ENCODE results near the gene PDE2A.

The PDE2A gene

DNA sequence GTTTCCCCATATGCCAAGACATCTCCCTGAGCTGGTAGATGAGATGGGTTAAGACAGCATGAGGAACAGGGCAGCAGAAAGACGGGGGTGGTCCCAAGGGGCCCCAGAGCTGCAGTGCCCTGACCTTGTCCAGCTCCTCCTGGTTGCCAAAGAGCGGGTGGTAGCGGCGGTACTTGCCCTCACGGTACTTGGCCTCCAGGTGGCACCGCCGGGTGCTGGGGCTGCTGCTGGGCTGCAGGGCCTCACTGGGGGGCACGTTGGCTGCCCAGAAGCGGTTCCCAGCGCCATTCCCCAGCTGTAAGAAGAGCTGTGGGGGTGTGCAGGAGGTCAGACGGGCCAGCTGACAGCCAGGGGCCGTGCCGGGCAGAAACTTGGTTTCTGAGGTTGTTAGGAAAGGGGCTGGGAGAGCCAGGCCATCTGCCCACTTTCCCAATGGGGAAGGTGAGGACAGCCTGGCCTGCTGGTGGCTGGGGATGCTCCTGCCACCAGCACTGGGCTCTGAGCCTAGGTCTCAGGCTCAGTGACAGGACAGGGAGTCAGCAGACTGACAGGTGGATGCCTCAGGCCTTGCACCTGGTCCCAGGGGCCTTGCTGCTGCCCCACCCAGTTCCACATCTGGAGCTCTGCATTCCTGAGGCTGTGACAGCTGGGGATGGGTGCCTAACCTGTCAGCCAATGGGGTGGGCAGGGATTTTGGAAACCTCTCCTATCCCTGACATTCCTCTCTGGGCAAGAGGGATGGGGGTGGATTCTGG, 30.0 kb upstream of the PDE2A start:
- DNase-seq: no peak

DNA sequence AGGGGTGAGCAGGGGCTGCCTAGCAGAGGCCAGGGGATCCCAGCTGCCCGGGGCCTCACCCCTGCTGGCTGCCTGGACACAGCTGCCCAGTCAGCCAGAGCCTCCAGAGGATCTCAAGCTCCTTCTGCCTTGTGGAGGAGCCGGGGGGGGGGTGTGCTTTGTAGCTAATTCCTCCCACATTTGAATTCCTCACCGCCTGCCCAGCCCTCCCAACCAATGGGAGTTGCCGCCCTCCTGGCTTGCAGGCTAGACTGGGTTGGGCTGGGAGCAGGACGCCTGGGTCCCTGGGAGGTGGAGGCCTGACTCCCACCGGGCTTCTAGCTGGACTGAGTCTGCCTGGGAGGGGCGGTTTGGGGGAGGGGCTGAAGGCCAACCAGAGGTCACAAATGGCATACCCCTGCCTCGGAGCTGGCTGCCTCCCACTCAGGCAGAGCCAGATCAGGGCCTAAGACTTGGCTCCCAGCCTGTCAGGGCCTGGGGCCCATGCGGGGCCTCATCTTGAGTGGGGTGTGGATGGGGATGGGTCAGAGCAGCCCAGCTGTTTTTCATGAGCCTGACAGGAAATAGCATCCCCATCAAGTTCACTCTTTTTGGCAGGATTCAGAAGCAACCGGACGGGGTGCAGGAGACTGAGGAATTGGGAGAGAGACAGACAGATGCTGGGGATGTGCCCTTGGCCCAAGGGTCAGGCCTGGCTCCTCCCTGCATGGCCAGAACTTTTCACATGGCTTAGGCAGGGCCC, 29.2 kb upstream of the PDE2A start:
- DNase-seq: no peak

DNA sequence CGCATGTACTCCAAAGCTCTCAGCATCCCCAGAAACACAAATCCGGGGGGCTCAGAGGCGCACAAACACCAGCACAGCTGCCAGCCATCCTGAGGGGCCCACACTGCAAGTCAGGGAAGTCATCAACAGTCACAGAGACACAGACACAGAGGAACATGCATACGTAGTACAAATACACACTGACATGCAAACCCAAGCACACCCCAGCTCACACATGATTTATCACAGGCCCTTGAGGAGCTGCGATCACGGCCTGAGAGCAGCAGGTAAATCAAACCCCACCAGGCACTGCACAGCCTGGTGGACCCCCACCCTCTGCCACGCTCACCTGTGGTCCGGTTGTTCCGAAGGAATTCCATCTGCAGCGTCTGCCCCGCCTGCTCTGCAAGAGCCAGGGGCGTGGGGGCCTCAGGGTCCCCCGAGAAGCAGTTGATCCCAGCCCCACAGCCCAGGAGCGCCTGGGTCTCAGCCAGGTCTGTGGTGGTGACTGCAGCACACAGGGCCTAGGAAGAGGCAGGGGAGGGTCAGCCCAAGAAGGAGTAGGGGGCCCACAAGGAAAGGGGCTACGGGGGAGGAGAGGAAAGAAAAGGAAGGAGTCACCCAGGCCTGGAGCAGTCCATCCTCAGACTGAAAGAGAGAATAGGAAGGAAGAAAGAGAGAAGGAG, 28.5 kb upstream of the PDE2A start:
- DNase-seq: no peak

DNA sequence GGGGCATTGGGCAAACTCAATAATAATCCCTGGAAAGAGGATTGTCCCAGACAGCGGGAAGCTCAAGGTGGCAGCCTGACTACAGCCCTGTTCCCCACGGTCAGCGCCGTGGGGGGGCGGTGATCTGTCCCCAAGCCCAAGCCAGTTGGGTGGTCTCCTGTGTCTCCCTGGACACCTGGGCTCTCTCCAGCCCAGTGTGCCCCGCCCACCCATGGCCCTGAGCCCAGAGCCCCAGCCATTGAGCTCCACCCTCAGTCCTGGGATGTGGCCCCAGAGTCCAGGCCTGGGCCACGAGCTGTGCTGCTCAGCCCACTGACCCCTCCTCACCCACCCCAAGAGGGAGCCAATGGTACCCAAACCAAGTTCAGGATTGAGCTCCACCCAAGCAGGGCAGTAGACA, 27.9 kb upstream of the PDE2A start:
- no peak for DNase-seq

DNA sequence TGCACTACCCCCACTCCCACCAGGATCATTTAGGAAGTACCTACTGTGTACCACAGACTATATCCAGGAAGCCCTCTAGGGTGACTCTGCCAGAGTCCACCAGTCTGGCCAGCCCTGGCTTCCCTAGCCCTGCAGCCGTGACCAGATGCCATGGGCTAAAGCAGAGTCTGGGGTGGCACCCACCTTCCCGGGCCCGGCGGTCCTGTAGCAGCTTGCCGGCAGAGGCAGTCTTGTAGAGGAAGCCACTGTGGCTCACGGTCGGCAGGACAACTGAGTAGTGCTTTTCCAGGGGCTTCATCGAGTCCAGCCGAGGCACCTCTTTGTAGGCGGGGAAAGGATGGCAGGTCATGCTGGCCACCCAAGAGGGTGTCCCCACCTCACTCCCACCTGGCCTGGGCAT, 27.2 kb upstream of the PDE2A start:
- DNase-seq: no peak

DNA sequence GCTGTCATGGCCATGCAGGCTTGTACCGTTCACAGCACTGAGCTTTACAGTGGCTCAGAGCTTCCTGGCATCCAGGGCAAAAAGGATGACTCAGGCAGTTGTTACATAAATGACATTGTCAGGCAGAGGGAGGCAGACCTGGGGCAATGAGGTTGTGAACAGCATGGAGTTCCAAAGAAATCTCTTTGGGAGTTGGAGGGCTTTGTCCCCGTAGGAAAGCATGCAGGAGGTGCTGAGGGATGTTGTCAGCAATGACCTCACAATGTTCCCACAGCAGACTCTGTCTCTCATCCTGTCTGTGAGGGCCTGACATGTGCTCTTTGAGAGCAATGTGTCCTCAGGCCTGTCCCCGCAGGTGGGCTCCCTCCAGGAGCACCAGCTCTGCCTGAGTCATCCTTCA, 25.9 kb upstream of the PDE2A start:
- DNase-seq: no peak

DNA sequence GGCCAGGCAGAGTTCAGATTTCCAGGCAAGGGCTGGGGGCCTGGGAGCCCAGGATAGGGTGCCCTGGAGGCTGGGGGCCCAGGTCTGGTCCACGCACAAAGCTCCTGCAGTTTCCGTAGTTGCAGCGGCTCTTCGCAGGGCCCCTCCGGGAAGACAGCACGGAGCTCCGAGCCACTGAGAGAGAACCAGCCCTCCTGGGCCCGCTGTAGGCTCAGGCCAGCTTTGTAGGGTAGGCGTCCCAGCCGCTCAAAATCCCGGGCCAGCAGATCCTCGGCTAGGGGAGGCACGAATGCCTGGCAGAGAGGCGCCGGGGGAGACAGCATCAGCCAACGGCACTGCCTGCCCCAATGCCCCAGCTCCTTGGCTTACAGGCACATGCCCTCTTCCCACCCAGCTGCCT, 23.6 kb upstream of the PDE2A start:
- DNase-seq: no peak

DNA sequence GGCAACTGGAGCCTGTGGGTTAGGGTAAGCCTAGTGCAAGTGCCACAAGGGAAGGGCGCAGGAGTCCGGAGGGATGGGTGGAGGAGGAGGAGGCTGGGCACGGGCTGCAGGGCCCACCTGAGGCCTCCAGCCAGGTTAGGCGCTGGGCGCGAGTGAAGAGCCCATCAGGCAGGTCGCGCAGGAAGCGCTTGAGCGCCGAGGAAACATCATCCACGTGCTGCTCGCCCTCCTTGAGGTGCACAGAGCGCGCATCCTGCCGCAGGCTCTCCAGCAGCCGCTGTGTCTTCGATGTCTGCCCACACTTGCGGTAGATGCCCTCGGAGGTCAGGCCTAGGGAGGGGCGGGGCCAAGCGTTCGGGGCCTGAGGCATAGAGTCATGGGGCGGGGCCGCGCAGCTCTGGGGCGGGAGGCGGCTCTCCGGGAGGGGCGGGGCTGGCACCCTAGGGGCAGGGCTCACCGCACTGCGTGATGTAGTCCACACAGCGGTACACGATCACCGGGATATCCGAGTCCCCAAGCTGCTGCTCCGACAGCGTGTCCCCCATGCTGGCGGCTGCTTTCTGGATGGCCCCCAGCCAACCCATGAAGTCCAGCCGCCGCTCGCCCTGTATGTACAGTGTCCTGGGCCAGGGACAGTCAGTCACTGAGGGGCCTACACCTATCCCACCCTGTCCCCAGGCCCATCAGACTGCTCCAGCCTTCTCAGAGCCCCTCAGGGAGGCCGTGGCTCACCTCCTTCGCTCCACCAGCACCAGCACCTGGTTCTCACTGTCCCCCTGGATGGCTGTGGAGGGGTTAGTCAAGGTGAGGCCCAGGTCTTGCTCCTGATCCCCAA, 22.9 kb upstream of the PDE2A start:
- DNase-seq: no peak

DNA sequence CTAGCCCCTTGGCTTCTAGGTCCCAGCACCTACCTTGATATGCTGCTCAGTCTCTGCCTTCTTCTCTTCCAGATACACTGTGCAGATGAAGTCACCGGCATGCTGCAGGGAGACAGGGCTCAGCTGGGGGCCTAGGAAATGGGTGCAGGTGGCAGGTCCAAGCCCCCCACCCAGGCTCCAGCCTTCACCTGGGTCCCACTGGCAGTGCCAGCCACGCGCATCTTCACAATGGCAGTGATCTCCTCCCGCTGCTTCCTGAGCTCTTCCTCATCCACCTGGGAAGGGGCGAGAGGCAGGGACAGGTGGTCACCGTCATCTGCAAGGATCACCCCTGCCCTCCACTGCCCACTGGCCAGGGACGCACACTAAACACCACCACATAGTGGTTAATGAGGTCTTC, 21.1 kb upstream of the PDE2A start:
- DNase-seq: no peak

DNA sequence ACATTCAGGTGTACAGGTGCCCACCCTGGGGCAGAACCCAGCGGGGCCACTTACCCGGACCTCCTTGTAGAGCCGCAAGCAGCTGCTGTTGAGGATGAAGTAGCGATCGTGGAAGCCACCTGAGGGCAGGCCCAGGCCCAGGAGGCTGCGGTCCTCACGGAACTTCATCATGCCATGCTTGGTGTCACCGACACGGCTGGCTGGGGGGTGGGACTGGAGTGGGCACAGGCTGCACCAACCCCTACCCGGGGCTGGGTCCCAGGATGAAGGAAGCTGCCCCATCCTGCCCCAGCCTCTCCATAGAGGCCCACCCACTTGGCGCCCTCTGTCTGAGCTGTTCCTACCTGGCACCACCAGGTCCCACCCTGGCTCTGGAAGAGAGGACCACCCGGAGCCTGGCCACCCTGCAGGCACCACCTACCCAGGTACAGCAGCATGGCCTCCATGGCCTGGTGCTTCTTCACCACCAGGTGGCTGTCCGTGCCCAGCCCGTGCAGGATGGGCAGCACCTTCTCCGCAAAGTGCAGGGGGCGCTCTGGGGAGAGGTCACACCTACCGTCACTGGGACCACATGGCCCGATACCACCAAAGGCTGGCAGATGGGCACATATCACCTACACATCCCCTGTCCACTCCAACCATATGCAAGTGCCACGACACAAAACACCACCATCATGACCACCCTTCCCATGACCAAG, 19.2 kb upstream of the PDE2A start:
- no peak for DNase-seq

DNA sequence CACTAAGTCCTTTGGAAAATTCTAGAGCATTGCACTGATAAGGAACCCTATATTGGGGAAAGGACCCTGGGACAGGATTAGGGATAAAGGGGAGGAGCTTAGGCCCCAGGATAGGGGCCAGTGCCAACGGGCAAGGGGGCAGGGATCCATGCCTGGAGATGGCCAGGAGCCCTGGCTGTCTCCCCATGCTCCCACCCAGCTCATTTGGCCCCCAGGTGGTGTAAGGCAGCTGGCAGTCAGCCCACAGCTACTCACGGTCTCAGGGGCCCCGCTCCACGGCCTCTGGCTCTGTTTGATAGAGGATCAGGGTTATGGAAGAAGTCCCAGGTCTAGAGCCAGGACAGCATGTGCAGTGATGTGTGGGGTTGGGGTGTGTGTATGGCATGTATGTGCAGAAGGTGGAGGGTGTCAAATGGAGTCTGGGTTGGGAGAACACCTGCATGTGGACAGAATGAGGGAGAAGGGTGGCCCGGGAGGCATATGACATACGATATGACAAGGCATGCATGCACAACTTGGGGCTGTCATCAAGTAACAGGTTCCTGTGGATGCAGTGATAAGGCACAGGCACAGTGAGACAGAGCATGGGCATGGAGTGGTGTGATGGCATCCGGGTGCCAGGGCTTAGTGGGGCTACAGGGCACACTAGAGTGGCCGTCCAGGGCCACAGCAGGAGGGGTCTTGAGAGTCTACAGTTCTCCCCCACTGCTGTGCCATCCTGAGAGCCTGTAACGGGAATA, 18.4 kb upstream of the PDE2A start:
- no peak for DNase-seq

DNA sequence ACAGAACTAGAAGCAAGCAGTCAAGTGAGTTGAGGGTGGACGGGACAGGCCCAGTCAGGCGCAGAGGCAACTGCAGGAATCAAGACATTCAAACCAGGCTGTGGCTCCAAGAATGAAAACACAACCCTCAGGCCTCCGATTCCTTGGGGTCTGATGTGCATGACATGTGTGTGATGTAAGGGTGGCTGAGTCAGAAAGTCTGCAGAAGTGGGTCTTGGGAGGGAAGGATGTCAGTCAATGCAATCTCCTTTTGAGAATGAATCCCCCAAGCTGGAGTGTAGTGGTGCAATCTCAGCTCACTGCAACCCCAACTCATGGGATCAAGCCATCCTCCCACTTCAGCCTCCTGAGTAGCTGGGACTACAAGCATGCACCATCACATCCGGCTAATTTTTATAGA, 15.9 kb upstream of the PDE2A start:
- DNase-seq: no peak

DNA sequence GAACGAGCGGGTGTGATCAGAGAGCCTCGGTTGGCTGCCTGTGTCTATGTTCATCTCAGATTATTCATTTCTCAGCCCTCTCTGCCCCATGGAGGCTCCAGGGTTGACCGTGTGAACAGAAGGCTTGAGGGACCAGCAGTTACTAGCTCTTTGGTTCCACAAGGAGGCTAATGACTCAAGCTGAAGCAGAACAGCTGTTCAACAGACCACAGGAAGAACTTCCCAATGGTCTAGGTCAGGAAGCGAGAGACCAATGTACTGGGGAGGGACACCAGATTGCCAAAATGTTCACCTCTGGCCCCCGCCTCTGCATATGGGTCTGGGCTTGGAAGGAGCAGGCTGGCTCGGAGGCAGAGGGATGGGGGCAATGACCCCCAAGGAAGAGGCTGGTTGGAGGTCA, 14.7 kb upstream of the PDE2A start:
- DNase-seq: no peak

DNA sequence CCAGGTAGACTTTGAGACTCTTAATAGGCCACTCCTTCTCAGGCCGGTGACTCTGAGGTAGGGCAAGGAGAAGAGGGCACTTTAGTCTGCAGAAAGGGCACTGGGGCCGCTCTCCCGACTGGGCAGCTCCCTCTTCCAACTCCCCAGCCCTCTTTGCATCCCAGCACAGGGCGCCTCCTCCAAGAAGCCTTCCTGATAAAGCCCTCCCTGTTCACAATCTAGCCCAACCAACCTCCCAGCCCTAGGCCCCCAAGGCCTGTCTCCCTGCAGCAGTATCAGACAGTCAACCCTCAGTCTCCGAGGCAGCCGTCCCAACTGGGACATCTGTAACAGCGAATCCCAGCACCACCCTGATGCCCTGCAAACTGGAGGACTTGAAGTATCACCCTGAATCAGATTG, 14.3 kb upstream of the PDE2A start:
- no peak for DNase-seq

DNA sequence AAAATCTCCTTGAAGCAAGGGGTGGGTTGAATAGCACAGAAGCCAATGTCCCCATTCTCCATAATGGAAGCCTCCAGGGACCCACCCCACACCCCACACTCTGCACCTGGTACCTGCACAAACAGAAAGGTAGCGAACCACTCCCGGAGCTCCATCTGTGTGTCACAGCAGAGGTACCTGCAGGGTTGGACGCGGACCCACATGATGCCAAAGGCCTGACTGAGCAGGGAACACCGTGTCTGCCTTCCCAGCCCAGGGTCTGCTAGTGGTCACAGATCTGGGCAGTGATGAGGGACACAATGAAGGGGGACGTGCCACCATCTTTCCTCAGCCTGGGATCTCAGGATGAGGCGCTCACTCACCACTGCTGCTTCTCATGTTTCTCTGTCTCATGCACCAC, 13.1 kb upstream of the PDE2A start:
- no peak for DNase-seq

DNA sequence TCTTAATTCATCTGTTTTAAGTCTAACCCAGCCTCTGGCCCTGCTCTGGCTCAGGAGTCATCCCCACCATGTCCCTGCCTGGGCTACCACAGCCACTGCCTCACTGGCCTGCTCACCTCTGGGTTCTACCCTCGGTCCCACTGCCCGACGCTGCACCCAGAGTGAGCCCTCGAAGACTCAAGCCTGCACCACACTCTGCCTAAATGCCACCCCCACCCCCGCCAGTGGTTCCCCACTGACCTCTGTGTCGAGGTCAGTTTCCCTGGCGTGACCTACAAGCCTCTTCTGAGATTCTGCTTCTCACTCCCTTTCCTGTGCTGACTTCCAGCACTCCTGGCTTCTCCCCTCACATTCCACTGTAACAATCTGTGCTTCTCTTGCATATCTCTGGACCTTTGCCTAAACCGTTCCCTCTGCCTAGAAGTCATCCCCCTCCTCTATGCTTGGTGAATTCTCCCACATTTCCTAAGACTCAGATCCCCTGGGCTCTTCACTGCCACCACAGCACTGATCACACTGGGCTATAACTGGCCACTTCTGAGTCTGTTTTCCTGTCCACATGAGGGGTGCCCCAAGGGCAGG, 12.5 kb upstream of the PDE2A start:
- no peak for DNase-seq

DNA sequence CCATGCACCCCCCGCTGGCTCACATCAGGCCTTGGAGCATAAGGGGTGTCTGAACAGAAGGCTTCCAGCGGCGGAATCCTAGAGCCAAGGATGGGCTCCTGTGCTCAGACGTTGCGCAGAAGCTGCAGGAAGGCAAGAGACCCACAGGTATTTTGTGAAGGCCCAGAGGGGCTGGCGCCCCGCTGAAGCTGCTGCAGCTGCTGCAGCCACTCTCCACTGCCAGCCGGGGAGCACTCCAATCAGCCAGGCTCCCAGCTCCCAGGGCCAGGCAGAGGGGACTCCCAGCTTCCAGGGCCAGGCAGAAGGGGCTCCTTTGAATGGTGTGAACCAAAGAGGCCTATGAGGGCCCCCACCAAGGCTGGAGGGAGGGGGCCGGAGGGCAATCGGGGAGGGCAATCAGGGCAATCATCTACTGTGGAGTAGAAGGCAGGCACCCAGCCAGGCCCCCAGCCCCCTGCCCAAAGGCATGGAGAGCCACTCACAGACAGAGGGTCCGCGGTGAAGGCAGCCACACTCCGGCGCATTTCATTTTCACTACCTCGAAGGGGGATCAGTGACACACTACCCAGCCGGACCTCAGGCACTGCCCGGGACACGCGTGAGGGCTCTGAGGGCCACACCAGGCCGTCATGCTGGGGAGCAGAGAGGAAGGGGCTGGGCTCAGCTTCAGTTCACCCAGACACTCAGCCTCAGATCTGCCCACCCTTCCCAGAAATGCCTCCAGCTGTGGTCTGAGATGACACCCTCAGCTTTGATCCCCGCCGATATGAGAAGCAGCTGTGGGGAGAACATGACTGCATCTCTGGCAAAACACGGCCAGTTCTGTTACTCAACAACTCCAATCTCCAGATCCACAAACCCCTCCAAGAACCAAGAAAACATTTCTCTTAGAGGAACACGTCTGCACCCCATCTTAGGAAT, 11.6 kb upstream of the PDE2A start:
- no peak for DNase-seq

DNA sequence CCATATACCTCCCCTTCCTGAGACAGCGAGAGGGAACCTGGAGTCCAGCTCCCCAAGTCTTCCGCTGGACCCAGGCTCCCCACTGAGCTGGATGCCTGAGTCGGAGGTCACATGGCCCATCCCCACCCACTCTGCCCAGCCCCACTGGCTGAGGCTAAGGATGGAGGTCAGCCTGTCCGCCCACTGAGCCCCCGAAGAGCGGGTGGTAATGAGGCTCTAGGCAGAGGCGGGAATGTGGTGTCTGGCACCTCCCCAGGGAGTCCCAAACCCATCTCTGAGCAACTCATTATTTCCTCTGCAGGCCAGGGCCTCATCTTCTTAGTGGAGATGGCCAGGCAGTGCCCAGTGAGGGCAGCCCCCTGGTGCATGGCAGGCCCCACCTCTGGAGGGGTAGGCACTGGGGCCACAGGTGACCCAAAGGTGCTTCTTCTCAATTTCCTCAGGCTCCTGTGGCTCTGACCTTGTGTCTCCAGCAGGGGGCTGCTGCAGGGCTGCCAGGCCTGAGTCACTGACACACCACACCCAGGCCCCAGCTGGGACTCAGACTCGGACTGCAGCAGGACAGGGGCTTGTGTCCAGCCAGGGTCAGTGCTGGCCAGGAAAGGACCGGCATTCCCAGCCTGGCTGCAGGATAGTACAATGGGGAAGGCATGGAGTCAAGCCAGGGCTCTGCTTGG, 10.2 kb upstream of the PDE2A start:
- DNase-seq: peak; percentile 24

DNA sequence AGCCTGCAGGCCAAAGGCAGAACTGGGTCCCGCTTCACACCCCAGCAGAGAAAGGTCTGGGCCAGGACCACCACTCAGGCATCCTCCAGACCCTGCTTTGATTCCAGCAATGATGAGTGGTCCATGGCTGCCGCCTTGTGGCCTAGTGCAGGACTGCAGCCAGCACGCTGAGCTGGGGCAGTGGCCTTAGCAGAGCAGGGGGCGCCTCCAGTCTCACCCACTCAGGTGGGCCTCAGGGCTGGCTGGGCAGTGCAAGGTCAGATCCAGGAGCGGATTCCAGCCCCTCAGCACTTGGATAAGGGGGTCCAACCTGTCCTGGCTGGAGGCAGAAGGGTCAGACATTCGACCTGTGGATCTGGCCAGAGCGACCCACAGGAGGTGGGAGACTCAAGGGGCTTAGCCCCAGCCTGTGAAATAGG, 9.6 kb upstream of the PDE2A start:
- DNase-seq: peak; percentile 69

DNA sequence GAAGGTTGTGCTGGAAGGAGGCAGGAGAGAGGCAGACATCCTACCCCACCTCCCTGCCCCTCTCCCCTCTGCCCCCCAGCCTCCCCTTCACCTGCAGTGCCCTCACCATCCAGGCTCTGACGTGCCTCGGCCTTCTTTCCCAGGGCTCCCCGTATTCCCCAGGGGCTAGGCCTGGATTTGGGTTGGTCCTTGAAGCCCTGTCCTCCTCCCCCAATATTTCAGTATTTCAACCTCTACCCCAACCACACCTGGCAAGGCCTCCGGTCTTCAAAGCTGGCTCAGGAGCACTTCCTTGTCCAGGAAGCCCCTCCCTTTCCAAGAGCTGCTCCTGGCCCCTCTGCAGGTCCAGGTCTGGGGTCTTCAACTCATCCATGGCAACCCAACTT, 8.6 kb upstream of the PDE2A start:
- DNase-seq: no peak
